T-cell (primary cell): ENCODE measurements around the gene HELZ2. TPM values are rescaled to one million over a fixed set of nuclear protein-coding genes. Genes with fewer than 3 reads are reported as not detected.
"Not testable (repeated sequence)": the region's sequence is repeated elsewhere in the genome, so short reads cannot be mapped to it uniquely, and the experiment has no call there.

Experiments used
- ATAC-seq, 4 experiments: fragments of 200-7000 bp in 3 of 4; fragments of 150-1000 bp in 1 of 4; cut with Tn5 transposase; replicated peaks in 1 of 4; 1 replicate in 3 of 4; 2 replicates in 1 of 4; pipeline ENCODE4 v1.10.0; 2021; ENCODE audit warnings: moderate library complexity in 3 of 4, mild to moderate bottlenecking in 2 of 4, moderate number of reproducible peaks in 1 of 4
- CTCF ChIA-PET, 2 donors: fragments of 300-600 bp; sonication (Branson Sonifier 250); formaldehyde crosslinking; loops; one replicate each; lab custom pipeline; 2022; ENCODE audit warnings: antibody characterized with exemption in 2 of 2; lab: Charles Lee
- POLR2A ChIA-PET, 2 donors: fragments of 300-600 bp; sonication (Branson Sonifier 250); formaldehyde crosslinking; loops; one replicate each; lab custom pipeline; 2022; ENCODE audit warnings: antibody characterized with exemption in 2 of 2; lab: Charles Lee
- DNase-seq, 35 experiments: peaks; one replicate each; pipeline versions ENCODE4 v3.0.0 to v3.0.0-alpha.2; 2013 to 2023
- H3K27ac ChIP-seq: one replicate; pipeline ENCODE4 v1.5.1; 2013; ENCODE audit warnings: low read length
- H3K27me3 ChIP-seq, 2 experiments: replicated peaks in 1 of 2; 1 replicate in 1 of 2; 2 replicates in 1 of 2; pipeline versions ENCODE4 v1.6.1 to v1.7.0; 2013; ENCODE audit warnings: low read length in 1 of 2, mixed read lengths in 1 of 2; ENCODE audit not compliant: control insufficient read depth in 2 of 2, insufficient read depth in 2 of 2; ENCODE audit errors: extremely low read depth in 1 of 2
- H3K36me3 ChIP-seq, 2 donors: 1 replicate in 1 of 2; 2 replicates in 1 of 2; pipeline versions ENCODE4 v1.6.1 to v1.7.0; 2013; ENCODE audit warnings: low read length in 1 of 2; ENCODE audit not compliant: control insufficient read depth in 2 of 2, insufficient read depth in 1 of 2; ENCODE audit errors: extremely low read depth in 1 of 2
- H3K4me1 ChIP-seq, 2 experiments: 1 replicate in 1 of 2; 2 replicates in 1 of 2; pipeline versions ENCODE4 v1.6.1 to v1.7.0; 2013; ENCODE audit warnings: low read length in 2 of 2, mixed read lengths in 1 of 2; ENCODE audit not compliant: insufficient read depth in 2 of 2, control insufficient read depth in 1 of 2; ENCODE audit errors: extremely low read depth in 1 of 2
- H3K4me3 ChIP-seq, 2 donors: 1 replicate in 1 of 2; 2 replicates in 1 of 2; pipeline versions ENCODE4 v1.5.1 to v1.7.0; 2013; ENCODE audit warnings: mild to moderate bottlenecking in 2 of 2, low read length in 1 of 2, moderate library complexity in 1 of 2; ENCODE audit not compliant: control insufficient read depth in 1 of 2; ENCODE audit errors: extremely low read depth in 1 of 2
- H3K9me3 ChIP-seq: 2 replicates; pipeline ENCODE4 v1.7.0; 2013
- H3K27ac Mint-ChIP-seq, 2 donors: one replicate each; pipeline ENCODE4 v1.8.0; 2020 to 2021; ENCODE audit warnings: mild to moderate bottlenecking in 2 of 2, mixed read lengths in 2 of 2
- H3K27me3 Mint-ChIP-seq, 2 donors: one replicate each; pipeline ENCODE4 v1.8.0; 2021 to 2022; ENCODE audit warnings: mixed read lengths in 2 of 2
- H3K36me3 Mint-ChIP-seq: one replicate; pipeline ENCODE4 v1.8.0; 2021; ENCODE audit warnings: mixed read lengths
- H3K4me1 Mint-ChIP-seq, 3 donors: one replicate each; pipeline ENCODE4 v1.8.0; 2020 to 2022; ENCODE audit warnings: mixed read lengths in 3 of 3, mild to moderate bottlenecking in 1 of 3
- H3K4me3 Mint-ChIP-seq, 3 donors: one replicate each; pipeline ENCODE4 v1.8.0; 2020 to 2022; ENCODE audit warnings: mild to moderate bottlenecking in 3 of 3, mixed read lengths in 3 of 3, moderate library complexity in 3 of 3
- H3K9me3 Mint-ChIP-seq, 3 donors: one replicate each; pipeline ENCODE4 v1.8.0; 2020 to 2022; ENCODE audit warnings: mixed read lengths in 3 of 3
- WGBS: methylation state at CpG from one replicate; pipeline ENCODE4 v1.1.5; 2013; ENCODE audit warnings: missing lambda C conversion rate; ENCODE audit not compliant: insufficient coverage; 5-methylcytosine and 5-hydroxymethylcytosine counted together
- total RNA-seq, 35 experiments: library from RNA in 6 of 35; stranded (reverse) in 6 of 35; fragments of 120-200 nt in 1 of 35; gene quantifications; one replicate each; pipeline versions ENCODE4 v1.2.1 to v1.2.4 and lab custom pipeline; 2013 to 2026

Gene HELZ2
- total RNA-seq, 5 donors from 2014 or later (not counting 1 experiment from before 2014, with no cell fraction given), result 31.6 to 73.0 (median 43.5) TPM

DNA sequence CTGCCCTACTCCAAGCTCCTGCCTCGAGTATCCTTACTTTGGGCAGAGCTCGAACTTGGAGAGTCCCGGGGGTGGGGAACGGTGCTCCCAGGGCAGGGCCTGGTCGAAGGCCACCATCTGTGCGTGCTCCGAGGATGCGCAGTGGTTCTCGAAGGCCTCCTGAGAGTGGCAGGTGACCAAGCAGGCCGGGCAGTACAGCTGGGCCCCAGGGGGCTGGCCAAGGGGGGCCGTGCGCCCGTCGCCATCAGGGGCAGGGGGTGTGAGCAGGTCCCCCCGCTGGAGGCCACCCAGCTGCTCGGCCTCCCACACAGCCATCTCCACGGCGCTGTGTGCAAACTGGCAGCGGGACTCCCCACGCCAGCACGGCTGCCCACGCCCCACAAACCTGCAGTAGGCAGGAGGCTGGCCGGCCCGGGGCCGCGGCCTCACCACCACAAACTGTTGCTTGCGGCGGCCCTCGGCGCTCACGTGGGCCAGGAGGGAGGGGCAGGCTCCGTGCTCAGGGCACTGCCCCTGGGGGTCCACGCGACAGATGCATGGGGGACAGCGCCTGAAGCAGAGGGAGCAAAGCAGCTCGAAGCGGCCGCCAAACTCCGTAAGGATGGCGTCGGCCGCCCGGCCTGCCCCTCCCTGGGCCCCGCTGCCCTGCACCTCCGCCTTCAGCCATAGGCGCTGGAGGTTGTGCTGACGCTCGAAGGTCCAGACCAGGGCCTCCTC, 1.8 kb downstream of the HELZ2 start:
- H3K27me3 Mint-ChIP-seq, result no peaks in the 10 kb centered on the region
- no peaks in the 10 kb centered on the region for H3K36me3 Mint-ChIP-seq
- H3K4me1 Mint-ChIP-seq, result peaks cover 15 to 26% (median 23%) of the 10 kb centered on the region in 3 donors
- CTCF ChIA-PET, result no interaction called here
- no peaks in the 10 kb centered on the region for H3K9me3 ChIP-seq
- H3K4me3 Mint-ChIP-seq, result no peak overlapping the region
- no peaks in the 10 kb centered on the region for H3K9me3 Mint-ChIP-seq
- POLR2A ChIA-PET, result no interaction called here
- H3K27ac Mint-ChIP-seq, result no peak overlapping the region
- ATAC-seq, result no peak
- DNase-seq, result no peak
- 97% methylated on average over 39 of the region's 48 CpGs for WGBS
- peaks cover 0 to 36% of the 10 kb centered on the region in 2 experiments for H3K27me3 ChIP-seq
- H3K4me3 ChIP-seq, result no peak overlapping the region
- peaks cover 2 to 11% of the 10 kb centered on the region in 2 donors for H3K36me3 ChIP-seq
- no peak overlapping the region for H3K27ac ChIP-seq
- peaks cover 3 to 61% of the 10 kb centered on the region in 2 experiments for H3K4me1 ChIP-seq

DNA sequence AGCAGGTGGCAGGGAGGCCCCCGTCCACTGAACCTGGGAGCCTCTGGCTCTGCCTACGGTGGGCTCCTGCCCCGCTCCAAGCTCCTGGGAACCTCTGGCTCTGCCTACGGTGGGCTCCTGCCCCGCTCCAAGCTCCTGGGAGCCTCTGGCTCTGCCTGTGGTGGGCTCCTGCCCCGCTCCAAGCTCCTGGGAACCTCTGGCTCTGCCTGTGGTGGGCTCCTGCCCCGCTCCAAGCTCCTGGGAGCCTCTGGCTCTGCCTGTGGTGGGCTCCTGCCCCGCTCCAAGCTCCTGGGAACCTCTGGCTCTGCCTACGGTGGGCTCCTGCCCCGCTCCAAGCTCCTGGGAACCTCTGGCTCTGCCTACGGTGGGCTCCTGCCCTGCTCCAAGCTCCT, 3.0 kb downstream of the HELZ2 start:
- H3K27ac Mint-ChIP-seq, DNase-seq, H3K4me3 Mint-ChIP-seq, ATAC-seq, POLR2A ChIA-PET, H3K9me3 ChIP-seq, H3K4me3 ChIP-seq, H3K9me3 Mint-ChIP-seq, H3K36me3 Mint-ChIP-seq, CTCF ChIA-PET, H3K27me3 Mint-ChIP-seq, H3K27ac ChIP-seq: not testable (repeated sequence)
- H3K4me1 Mint-ChIP-seq, result peaks cover 15 to 30% (median 24%) of the 10 kb centered on the region in 3 donors
- H3K4me1 ChIP-seq, result peaks cover 3 to 69% of the 10 kb centered on the region in 2 experiments
- H3K36me3 ChIP-seq, result peaks cover 3 to 11% of the 10 kb centered on the region in 2 donors
- WGBS, result no CpG with 5 or more reads among the region's 11 CpGs
- peaks cover 0 to 36% of the 10 kb centered on the region in 2 experiments for H3K27me3 ChIP-seq

DNA sequence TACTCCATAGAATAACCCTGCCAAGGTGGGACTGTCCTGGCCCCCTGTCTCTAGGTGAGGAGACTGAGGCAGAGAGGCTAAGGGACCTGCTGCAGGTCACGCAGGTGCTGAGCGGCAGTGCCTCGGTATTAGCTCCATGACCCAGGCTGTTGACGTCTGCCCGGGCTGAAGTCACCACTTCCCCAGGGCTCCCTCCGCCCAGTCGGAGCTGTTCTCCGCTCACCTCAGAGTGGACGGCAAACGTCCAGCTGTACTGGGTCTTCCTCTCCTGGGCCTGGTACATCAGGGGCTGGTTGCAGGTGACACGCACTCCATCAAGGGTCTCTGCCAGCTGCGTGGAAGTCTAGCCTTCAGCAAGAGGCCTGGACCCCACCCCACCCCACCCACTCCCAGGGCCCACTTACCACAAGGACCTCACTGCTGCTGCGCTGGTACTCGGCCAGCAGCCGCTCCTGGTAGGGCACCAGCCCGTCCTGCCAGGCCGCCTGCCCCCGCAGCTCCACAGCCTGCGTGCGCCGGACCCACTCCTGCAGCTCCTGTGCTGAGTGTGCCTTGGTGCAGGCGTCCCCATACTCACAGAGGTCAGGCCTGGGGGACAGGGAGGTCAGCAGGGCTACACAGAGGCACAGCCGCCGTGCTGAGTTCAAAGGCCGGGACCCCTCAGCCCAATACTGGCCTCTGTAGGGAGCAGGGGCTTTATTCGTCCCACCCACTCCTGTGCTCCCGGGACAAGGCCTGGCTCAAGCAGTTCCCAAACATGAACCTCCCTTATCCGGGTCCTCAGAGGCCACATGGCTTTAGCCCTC, 3.6 kb downstream of the HELZ2 start:
- ATAC-seq (no peak), DNase-seq (no peak)
- Histone ChIP-seq H3K4me3 (no peak overlapping the region), H3K36me3 (peaks cover 5 to 13% of the 10 kb centered on the region in 2 donors), H3K27me3 (peaks cover 0 to 33% of the 10 kb centered on the region in 2 experiments), H3K4me1 (peaks cover 3 to 69% of the 10 kb centered on the region in 2 experiments), H3K27ac (no peak overlapping the region), H3K9me3 (no peaks in the 10 kb centered on the region)
- ChIA-PET CTCF (no interaction called here), POLR2A (no interaction called here)
- WGBS, result 95% methylated on average over 27 of the region's 28 CpGs
- Mint-ChIP-seq H3K27ac (no peak overlapping the region), H3K4me1 (peaks cover 15 to 30% (median 24%) of the 10 kb centered on the region in 3 donors), H3K9me3 (no peaks in the 10 kb centered on the region), H3K4me3 (peak overlapping the region in 1 of 3 donors; percentile 73), H3K27me3 (no peaks in the 10 kb centered on the region), H3K36me3 (peaks cover 3% of the 10 kb centered on the region)

DNA sequence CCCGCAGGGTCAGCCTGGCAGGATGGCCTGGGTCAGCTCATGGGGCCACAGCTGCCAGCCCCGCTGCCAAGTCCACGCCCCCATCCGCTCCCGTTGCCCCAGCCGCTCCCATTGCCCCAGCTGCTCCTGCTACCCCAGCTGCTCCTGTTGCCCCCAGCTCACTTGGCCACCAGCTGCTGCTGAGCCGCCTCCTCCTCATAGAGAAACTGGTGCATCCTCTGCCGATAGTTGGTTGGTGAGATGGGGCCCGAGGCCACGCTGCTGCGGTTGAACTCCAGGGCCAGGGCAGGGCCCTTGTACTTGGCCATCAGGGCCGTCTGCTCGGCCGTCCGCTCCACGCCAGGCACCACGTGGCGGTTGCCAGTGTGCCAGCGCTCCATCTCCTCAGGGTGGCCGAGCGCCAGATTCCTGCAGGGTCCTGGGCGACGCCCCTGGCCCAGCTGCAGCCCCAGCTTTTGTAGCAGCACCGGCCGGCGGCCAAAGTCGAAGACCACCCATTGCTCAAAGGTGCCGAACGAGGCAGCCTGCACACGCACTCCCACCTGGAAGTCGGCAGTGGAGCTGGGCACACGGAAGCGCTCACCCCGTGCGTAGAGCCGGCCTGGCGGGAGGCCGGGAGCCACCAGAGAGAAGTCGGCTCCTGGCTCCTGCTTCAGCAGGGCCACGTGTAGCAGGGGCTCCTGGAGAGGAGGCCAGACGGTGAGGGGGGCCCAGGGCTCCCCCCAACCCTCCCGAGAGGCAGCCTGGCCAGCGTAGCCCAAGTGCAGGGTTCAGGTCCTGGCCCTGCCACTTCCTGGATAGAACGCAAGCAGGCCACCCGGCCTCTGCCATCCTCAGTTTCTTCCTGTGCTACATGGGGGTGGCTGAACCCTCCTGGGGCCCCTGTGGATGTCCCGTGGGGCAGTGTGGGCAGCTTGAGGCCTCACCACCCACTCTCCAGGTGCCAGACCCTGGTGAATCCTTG, 4.8 kb downstream of the HELZ2 start:
- peaks cover 0 to 23% of the 10 kb centered on the region in 2 experiments for H3K27me3 ChIP-seq
- H3K9me3 Mint-ChIP-seq, result no peaks in the 10 kb centered on the region
- H3K4me3 ChIP-seq, result peak overlapping the region in 1 of 2 donors; percentile 47
- peaks cover 7% of the 10 kb centered on the region for H3K36me3 Mint-ChIP-seq
- DNase-seq (no peak), ATAC-seq (no peak)
- H3K4me3 Mint-ChIP-seq, result peak overlapping the region in 2 of 3 donors; percentile 31 to 73
- H3K9me3 ChIP-seq, result no peaks in the 10 kb centered on the region
- no peak overlapping the region for H3K27ac ChIP-seq
- H3K4me1 ChIP-seq, result peaks cover 3 to 62% of the 10 kb centered on the region in 2 experiments
- H3K36me3 ChIP-seq, result peaks cover 5 to 22% of the 10 kb centered on the region in 2 donors
- POLR2A ChIA-PET, result no interaction called here
- H3K27me3 Mint-ChIP-seq, result no peaks in the 10 kb centered on the region
- peaks cover 15 to 30% (median 23%) of the 10 kb centered on the region in 3 donors for H3K4me1 Mint-ChIP-seq
- CTCF ChIA-PET, result interaction anchor here in 1 of 2 donors (0.5 kb wide), 1 partner anchor 212 kb away, joined by 3 read pairs; no protein-coding TSS in a partner anchor
- H3K27ac Mint-ChIP-seq, result no peak overlapping the region
- WGBS, result 83% methylated on average over 43 of the region's 46 CpGs

DNA sequence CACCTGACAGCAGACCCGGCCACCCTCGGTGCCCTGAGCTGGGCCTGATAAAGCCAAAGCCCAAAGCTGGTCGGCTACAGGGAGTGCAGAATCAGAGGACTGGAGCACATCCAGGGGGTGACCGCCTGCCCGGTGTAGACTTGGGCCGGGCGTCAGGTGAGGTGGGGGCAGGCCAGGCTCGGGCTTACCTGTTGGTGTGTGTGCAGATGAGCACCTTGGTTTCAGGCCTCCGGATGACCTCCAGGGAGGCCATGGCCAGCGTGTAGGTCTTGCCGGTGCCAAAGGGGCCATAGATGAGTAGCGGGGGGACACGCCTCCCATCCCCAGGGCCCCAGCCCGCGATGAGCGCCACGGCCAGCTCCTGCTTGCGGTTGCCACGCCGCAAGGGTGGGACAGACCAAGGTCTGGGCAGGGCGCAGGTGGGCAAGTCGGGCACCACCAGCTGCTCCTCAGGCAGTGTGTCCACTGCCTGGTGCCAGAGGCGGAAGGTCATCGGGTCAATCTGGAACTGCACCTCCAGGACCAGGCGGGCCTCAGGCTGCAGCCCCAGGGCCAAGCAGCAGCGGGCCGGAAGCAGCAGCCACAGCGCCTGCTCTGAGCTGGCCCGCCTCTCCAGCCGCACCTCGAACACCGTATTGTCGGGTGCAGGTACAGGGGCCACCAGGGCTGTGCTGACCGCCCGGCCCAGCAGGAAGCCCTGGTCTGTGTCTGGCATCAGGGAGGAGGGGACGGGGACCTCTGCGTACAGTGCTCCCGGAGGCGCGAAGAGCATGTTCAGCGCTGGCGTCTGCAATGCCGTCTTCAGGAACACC, 5.7 kb downstream of the HELZ2 start:
- ChIA-PET CTCF (interaction anchor here in 1 of 2 donors (0.5 kb wide), 1 partner anchor 213 kb away, joined by 3 read pairs; no protein-coding TSS in a partner anchor), POLR2A (no interaction called here)
- ATAC-seq (peak; percentile 27 to 49 (median 38)), DNase-seq (peak in 1 of 35 experiments; percentile 24)
- peaks cover 0 to 21% of the 10 kb centered on the region in 2 experiments for H3K27me3 ChIP-seq
- H3K9me3 ChIP-seq, result no peaks in the 10 kb centered on the region
- H3K4me1 ChIP-seq, result peaks cover 3 to 56% of the 10 kb centered on the region in 2 experiments
- no peaks in the 10 kb centered on the region for H3K27me3 Mint-ChIP-seq
- peaks cover 15 to 30% (median 23%) of the 10 kb centered on the region in 3 donors for H3K4me1 Mint-ChIP-seq
- peak overlapping the region; percentile 35 to 47 for H3K4me3 ChIP-seq
- H3K9me3 Mint-ChIP-seq, result no peaks in the 10 kb centered on the region
- peak overlapping the region; percentile 29 for H3K27ac ChIP-seq
- H3K36me3 Mint-ChIP-seq, result peaks cover 7% of the 10 kb centered on the region
- peak overlapping the region; percentile 56 to 73 (median 69) for H3K4me3 Mint-ChIP-seq
- peaks cover 5 to 23% of the 10 kb centered on the region in 2 donors for H3K36me3 ChIP-seq
- 23% methylated on average over 39 of the region's 43 CpGs for WGBS
- peak overlapping the region; percentile 16 to 49 for H3K27ac Mint-ChIP-seq
